Hindlimb muscle (tissue), 1 donor: ENCODE measurements around the gene ACSF2. TPM values are rescaled to one million over a fixed set of nuclear protein-coding genes. Genes with fewer than 3 reads are reported as not detected.

ENCODE experiments used
- DNase-seq: peaks from one replicate; pipeline ENCODE4 v3.0.0-alpha.2; 2013
- polyA plus RNA-seq: library from polyadenylated mRNA; unstranded; fragments of 120-200 nt; gene quantifications from one replicate; pipeline ENCODE4 v1.2.1, GENCODE V29; 2013; ENCODE audit not compliant: insufficient read length

Gene ACSF2
- polyA plus RNA-seq, 1 donor: 85.4 TPM

DNA sequence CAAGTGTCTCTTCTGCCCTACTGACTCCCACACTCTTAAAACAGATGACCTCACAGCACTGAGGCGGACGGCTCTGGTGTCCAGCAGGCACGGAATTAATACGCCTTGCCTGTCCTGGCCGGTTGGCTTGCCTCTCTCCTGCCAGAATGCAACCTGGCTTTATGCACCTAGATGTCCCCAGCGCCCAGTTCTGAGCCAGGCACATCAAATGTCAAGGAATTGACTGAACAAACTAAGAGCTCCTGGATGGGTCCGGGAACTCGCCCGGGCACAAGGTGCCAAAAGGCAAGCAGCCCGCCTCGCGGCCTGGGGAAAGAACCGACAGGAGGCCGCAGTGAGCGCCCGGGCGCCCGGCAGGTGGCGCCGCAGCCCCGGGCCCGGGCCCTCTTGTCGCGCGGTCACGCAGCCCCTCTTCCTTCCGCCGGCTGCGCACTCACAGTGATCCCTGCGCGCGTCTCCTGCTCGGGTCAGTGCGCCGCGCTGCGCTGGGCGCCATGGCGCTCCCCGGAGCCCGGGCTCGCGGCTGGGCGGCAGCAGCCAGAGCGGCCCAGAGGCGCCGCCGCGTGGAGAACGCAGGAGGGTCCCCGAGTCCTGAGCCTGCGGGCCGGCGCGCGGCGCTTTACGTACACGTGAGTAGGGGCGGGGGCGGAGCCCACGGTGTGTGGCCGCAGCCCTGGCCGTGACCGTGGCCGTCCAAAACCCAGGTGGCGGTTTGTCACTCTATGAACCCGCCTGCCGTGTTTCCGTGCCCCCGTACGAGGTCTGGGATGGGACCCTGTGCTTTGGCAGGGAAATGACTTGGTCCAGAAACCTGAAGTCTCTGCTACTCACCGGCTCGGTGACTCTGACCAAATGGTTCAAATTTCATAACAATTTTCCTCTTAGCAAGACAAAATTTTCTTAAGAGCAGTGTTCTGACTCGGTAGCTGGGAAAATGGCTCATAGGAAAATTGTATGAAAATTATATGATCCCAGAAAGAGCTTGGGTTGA, 52.7 kb downstream of the ACSF2 start, which contains the start of gene RSAD1:
RSAD1 (plus strand) TSS at position 470 of the 991 bp plus-strand sequence; CDS start at position 495, 25 bp downstream.
- DNase-seq: peak; percentile 90

DNA sequence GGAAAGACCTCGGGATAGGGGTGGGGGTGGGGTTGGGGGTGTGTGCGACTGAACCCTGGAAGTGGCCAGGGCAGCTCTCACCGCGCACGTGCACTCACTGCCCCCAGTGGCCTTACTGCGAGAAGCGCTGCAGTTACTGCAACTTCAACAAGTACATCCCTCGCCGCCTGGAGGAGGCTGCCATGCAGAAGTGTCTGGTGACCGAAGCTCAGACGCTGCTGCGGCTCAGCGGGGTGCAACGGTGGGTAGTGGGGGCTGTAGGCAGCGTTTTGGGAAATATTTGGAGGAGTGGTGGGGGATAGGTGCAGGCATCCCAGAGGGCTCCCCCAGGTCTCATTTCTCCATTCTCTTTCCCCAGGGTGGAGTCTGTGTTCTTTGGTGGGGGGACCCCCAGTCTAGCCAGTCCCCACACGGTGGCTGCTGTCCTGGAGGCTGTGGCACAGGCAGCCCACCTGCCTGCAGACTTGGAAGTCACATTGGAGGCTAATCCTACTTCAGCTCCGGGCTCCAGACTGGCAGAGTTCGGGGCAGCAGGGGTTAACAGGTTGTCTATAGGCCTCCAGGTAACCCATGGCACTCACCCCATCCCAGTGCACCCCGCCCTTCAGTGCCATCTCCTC, 53.6 kb downstream of the ACSF2 start:
- peak; percentile 56 for DNase-seq

DNA sequence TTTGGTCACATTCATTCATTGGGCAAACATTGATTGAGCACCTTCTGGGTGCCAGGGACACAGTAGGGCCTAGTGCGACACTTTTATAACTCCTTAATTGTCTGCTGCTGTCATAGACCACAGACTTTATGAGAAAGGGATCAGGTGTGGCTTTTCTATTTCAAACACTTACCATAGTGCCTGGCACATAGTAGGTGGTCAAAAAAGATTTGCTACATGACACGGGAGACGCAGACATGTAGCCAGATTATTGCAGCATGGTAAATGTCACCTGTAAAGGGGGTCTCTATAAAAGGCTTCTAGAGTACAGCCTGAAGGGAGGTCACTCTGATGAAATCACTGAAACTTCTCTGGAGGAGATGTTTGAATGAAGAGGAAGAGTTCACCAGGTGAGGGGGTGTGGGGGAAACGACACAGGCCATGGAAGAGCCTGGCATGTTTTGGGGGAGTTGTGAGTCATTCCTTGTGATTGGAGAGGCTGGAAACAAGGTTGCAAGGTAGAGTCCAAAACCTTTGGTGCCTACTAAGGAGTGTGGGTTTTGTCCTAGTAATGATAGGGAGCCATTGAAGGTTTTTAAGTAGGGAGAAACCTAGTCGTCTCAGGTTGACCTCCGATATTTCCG, 54.2 kb downstream of the ACSF2 start:
- DNase-seq: no peak

DNA sequence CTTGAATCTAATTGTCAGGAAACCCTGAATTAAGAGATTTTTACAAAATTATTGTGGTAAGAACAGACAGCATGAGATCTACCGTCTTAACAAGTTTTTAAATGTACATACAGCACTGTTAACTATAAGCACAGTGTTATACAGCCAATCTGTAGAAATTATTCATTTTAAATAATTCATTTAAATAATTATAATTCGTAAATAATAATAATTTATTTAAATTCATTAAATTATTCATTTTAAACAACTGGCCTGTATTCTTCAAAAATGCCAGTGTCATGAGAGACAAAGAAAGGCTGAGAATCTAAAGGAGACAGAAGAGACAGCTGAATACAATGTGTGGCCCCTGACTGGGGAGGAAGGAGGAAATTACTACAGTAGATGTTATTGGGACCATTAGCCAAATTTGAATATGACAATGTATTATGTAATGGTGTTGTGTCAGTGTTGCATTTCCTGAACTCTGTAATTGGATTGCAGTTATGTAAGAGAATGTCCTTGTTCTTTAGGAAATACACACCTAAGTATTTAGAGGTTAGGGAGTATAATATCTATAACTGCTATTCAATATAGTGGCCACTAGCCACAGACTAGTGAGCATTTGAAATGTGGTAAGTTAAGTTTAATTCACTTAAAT, 55.0 kb downstream of the ACSF2 start:
- no peak for DNase-seq

DNA sequence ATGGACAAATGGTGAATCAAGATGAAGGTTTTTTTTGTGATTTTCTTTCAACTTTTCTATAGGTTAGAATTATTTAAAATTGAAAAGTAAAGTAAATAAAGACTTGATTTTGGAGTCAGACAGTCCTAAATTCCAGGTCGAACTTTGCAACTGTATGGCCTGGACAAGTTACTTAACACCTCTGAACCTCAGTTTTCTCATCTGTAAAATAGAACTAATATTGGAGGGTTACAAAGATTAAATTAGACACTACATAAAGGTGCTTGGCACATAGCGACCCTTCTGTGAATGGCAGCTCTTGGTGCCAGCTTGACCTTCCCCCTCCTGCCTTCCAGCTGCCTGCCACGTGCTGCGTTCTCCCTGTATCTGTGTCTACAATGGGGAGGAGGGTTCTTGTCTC, 55.6 kb downstream of the ACSF2 start:
- no peak for DNase-seq

DNA sequence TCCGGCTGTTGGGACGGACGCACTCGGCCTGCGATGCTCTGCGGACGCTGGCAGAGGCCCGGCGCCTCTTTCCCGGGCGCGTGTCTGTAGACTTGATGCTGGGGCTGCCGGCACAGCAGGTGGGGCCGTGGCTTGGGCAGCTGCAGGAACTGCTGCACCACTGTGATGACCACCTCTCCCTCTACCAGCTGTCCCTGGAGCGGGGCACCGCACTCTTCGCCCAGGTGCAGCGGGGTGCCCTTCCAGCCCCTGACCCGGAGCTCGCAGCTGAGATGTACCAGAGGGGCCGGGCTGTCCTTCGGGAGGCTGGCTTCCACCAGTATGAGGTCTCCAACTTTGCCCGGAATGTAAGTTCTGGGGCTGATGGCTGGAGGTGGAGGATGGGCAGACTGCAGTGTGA, 56.1 kb downstream of the ACSF2 start:
- no peak for DNase-seq

DNA sequence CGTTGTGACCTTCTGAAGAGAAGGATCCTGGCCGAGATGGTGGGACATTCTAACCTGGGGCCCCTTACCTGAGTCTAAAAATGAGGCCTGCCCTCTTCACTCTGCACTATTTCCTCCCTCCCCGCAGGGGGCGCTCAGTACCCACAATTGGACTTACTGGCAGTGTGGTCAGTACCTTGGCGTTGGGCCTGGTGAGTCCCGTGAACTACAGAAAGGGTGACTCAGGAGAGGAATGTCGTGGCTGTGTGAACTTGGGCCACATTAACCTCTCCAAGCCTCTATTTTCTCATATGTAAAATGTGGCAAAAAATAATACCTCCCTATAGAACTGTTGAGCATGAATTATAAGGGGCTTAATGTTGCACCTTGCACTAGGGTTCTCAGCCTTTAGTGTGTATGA, 56.5 kb downstream of the ACSF2 start:
- peak; percentile 82 for DNase-seq

DNA sequence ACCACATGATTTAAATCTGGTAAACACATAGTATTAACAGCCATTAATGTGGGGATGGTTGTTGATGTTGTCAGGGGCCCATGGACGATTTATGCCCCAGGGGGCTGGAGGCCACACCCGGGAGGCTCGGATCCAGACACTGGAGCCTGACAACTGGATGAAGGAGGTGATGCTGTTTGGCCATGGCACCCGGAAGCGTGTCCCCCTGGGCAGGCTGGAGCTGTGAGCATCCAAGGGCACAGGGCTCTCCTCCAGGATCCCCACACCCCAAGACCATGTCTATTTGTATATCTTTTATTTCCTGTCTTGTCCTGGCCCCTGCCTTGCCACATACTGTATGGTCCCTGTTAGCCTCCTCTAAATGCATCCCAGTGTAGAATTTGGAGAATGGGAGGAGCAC, 57.2 kb downstream of the ACSF2 start:
- no peak for DNase-seq

DNA sequence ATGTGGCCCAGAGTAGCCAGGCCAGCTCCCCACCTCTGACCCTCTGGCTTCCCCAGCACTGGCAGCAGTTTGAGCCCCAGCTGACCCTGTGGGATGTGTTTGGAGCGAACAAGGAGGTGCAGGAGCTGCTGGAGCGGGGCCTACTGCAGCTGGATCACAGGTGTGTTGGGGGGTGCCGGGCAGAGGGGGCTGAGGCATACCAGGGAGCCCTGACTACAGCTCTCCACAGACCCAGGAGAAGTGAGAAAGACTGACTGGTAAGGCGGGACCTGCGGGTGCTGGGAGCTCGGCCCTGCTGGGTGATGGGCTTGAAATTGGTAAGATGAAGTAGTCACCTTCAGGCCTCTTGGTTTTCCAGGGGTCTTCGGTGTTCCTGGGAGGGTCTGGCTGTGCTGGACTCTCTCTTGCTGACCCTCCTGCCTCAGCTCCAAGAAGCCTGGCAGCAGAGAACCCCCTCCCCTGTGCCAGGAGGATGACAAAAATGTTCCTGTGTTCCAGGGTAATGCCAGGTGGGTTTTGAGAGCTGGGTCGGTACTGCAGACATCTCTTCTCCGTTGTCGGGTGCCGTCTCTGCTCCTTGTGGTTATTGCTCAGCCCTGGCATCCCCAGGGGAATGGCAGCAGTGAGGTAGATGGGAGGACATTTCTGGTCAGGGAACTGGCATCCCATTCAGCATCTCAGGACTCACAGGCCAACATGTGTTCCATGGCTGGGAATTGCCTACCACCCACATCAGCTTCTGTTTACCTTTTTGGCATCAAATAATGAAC, 58.6 kb downstream of the ACSF2 start:
- DNase-seq: no peak

DNA sequence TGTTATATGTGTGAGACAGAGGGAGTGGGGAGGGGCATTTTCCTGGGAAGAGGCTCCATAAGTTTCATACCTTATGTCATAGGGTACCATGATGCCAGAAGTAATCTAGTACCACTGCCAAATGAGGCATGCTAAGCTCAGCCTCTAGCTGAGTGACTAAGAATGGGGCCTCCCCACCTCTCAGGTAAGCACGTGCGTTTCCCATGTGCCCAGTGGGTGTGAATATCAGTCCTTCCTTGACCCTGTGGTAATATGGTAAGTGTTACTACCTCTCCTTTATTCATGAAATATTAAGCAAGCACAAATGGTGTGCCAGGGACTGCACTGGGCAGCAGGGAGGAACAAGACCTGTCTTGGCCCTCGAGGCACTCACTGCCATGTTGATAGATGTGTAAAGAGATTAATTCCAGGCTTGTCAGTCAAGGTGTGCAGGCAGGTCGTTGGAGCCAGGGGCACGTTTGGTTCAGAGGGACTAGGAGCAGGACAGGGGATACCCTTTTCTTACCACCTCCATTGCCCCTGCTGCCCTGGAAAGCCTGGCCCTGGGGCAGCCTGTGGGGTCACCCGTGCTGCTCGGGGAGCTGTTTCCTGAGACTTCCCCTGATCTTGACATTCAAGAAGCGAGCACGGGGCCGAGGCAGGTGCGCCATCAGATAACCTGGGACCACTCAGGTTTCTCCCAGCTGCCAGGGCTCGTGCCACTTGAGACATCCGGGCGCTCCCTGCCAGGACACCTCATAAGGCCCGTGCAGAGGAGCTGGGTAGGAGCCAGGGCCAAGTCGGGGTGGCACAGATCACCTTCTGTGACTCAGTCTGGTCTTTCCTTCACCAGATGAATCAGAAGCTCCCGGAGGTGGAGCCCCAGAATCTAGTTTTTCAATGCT, 61.4 kb downstream of the ACSF2 start:
- no peak for DNase-seq

DNA sequence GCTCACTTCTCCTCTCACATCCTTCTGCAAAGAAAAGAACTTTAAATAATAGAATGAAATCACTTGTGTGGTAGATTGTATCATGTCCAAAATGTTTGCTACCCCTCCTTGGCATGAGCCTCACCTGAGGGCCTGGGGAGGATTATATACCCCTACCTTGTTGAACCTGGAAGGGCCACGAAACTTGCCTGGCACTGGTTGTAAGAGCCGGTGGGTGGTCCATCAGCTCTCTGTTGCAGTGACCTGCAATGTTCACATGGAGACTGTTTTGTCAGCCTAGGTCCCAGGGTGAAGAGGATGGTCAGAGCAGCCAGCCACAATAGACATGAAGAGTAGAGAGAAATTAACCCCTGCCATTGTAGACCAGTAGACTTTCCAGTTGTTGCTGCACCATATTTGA, 62.9 kb downstream of the ACSF2 start:
- no peak for DNase-seq

DNA sequence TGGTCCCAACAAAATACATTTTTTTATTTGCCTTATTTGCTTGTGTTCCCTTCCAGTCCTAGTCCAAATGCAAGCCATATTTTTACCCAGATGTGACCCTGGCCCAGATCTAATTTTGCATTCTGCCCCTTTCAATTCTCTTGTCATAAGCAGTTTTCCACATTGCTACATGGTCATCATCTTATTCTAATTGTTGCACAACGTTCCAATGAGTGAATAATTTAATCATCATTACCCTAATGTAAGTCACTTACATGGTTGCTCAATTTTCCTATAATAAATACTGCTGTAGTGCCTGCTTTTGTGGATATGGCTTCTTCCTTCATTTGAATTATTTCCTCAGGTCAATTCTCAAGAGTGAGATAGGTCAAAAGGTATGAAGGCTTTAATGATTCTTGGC, 65.5 kb downstream of the ACSF2 start:
- no peak for DNase-seq

DNA sequence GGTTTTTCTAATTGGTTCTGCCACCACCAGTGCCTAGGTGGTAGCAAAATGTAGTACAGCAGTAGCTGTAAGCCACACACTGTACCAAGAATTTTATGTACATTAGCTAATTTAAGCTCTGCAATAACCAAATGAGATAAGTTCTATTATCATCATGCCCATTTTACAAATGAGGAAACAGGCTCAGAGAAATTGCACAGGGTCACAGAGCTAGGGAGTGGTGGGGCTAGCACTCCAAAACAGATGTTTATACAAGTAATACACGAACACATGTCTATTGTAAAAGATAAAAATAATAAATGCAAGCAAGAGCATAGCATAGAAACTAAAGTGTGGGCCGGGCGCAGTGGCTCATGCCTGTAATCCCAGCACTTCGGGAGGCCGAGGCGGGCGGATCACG, 66.2 kb downstream of the ACSF2 start:
- no peak for DNase-seq

DNA sequence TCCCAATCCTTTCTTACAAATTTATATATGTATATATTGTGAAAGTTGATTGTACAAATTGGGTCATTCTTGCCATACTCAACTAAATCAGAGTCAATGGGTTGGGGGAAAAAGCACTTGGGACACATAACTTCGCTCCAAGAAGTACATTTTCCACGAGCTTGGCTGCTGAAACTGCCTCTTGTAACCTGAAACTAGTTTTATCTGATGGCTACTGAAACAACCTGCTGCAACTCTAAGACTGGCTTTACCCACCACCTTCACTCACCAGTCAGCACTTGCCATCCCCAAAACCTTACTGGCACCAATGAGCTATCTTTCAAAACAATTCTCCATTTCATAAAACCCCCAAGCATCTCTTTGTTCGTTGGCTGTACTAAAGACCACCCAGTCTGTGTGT, 67.7 kb downstream of the ACSF2 start:
- DNase-seq: no peak

DNA sequence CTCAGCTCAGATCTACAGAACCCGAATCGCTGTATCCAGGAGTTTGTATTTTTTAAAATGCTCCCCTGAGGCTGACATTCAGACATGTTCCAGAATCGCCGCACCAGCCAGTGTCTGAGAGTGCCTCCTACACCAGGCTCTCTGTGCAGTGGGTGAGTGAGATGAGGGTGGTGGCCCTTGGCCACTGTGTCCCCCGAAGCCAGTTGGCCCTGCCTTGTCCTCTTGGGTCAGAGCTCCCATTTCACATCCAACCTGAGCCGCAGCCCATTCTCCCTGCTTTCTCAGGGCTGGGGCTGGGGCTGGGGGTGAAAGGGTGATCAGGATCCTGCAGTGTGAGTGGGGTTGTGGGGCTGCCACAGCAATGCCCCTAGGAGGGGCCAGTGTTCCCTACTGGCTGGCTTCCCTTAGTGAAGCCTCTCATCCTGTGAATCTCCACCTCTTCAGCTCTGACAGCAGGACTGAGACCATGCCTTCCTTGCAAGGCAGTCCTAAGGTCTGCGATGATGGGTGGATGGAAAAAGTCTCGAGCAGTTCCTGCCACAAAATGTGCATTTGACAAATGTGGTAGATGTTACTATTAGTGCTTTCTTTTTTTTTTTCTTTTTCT, 69.3 kb downstream of the ACSF2 start:
- no peak for DNase-seq

DNA sequence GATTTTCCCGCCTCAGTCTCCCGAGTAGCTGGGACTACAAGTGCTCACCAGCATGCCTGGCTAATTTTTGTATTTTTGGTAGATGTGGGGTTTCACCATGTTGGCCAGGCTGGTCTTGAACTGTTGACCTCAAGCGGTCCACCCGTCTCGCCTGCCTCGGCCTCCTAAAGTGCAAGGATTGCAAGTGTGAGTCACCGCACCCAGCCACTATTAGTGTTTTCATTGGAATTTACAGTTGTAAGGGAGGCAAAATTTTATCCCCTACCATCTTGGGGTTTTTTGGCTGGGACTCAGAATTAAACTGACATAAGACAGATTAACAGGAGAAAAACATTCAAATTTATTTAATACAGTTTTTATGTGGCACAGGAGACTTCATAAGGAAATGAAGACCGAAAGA, 69.9 kb downstream of the ACSF2 start:
- DNase-seq: no peak

DNA sequence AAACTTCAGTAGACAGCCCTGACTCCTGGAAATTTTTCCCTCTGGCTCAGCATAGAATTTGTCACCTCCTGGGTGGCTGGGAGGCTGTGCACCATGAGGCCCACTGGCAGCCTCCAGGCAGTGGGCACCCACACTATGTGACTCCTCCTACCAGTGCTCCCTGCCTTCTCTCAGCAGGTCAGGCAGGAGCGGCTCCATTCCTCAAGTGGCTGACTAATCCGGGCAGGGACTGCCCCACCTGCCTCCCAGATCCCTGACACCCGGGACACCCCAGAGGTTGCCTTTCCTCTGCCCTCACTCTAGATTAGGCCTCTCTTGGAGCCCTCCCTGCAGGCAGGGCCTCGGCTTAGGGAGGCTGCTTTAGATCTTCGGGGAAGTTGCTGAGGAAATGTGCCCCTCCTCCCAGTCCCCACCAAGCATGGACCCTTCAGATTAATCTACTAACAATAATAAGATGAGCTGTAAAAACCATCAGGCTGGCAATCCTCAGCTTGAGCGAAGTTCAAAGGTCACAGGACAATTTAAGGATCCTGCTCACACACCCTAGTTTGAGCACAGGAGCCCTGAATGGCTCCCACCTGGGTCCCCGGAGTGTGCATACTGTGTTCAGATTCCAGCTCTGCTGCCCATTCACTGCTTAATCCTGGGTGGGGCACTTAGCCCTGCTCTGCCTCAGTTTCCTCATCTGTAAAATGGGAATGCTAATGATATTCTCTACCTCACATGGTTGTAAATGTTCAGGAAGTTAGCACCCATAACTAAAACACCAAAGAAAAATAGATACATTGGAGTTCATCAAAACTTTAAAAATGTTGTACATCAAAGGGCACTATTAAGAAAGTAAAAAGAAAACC, 72.2 kb downstream of the ACSF2 start:
- no peak for DNase-seq

DNA sequence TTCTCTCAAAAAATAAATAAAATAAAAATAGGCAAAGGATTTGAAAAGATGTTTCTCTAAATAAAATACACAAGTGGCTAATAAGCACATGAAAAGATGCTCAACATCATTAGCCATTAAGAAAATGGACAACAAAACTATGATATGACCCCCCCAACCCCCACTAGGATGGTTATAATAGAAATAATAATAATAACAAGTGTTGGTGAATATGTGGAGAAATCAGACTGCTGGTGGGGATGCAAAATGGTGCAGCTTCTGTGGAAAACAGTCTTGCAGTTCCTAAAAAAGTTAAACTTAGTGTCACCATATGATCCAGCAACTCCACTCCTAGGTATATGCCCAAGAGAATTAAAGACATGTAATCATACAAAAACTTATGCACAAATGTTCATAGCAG, 73.3 kb downstream of the ACSF2 start:
- DNase-seq: no peak

DNA sequence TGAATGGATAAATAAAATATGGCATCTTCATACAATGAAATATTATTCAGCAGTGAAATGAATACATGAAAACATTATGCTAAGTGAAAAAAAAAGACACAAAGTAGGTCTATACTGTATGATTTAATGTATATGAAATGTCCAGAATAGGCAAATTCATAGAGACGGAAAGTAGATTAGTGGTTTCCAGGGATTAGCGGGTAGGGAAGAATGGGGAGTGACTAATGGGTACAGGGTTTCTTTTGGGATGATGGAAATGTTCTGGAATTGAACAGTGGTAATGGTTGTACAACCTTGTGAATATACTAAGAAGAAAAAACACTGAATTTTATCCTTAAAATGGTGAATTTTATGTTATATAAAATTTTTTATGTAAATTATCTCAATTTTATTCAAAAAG, 73.7 kb downstream of the ACSF2 start:
- DNase-seq: no peak

DNA sequence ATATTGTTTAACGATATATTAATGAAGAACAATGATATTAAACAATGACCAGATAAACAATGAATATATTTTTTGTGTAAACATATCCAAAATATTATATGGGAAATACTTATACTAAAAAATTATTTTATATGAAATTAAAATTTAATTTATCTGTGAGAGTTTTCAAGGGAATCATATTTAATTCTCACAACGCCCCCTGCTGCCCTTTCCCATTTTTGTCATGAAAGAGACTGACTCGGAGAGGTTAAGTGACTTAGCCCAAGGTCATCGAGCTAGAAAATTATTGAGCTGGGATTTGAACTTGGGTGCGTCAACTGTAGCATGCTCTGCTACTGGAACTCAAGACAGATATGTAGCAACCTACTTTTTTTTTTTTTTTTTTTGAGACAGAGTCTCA, 75.0 kb downstream of the ACSF2 start:
- no peak for DNase-seq
